ENCODE data around the gene CNIH3.
"Not testable (repeated sequence)": the region's sequence is repeated elsewhere in the genome, so short reads cannot be mapped to it uniquely, and the experiment has no call there.

Gene CNIH3

GRCh38 chr1:224691148-224691925, 75.2 kb downstream of the CNIH3 start:
- DNase-seq, result no peak

- DNase-seq, result no peak
These were observed 78.9 kb downstream of the CNIH3 start for GRCh38 chr1:224694969-224695368.

GRCh38 chr1:224696021-224696420, 79.9 kb downstream of the CNIH3 start:
- DNase-seq, result no peak

- DNase-seq, result peak; percentile 39
These were observed 81.0 kb downstream of the CNIH3 start for GRCh38 chr1:224696891-224697765.

- DNase-seq, result no peak
These were observed 81.9 kb downstream of the CNIH3 start for GRCh38 chr1:224698015-224698451.

- DNase-seq, result no peak
These were observed 84.9 kb downstream of the CNIH3 start for GRCh38 chr1:224700918-224701531.

GRCh38 chr1:224703702-224704101, 87.6 kb downstream of the CNIH3 start:
- DNase-seq, result no peak

- no peak for DNase-seq
These were observed 88.1 kb downstream of the CNIH3 start for GRCh38 chr1:224704107-224704735.

GRCh38 chr1:224705578-224705977, 89.5 kb downstream of the CNIH3 start:
- no peak for DNase-seq

- no peak for DNase-seq
These were observed 92.0 kb downstream of the CNIH3 start for GRCh38 chr1:224707843-224708725.

- DNase-seq, result no peak
These were observed 94.1 kb downstream of the CNIH3 start for GRCh38 chr1:224710196-224710595.

GRCh38 chr1:224711231-224711756, 95.2 kb downstream of the CNIH3 start:
- not testable (repeated sequence) for DNase-seq

GRCh38 chr1:224711876-224712275, 95.8 kb downstream of the CNIH3 start:
- DNase-seq, result no peak

GRCh38 chr1:224713228-224713627, 97.1 kb downstream of the CNIH3 start:
- DNase-seq, result no peak

GRCh38 chr1:224714553-224714952, 98.4 kb downstream of the CNIH3 start:
- no peak for DNase-seq

GRCh38 chr1:224718470-224719053, 102.4 kb downstream of the CNIH3 start:
- DNase-seq, result no peak

GRCh38 chr1:224719716-224720115, 103.6 kb downstream of the CNIH3 start:
- no peak for DNase-seq

GRCh38 chr1:224720216-224720615, 104.1 kb downstream of the CNIH3 start:
- no peak for DNase-seq

GRCh38 chr1:224721000-224721399, 104.9 kb downstream of the CNIH3 start:
- DNase-seq, result no peak

GRCh38 chr1:224722838-224723237, 106.7 kb downstream of the CNIH3 start:
- DNase-seq, result no peak

- DNase-seq, result no peak
These were observed 108.4 kb downstream of the CNIH3 start for GRCh38 chr1:224724566-224724965.

Data from DMS79 (cell line).